OCI-LY1 (cell line): ENCODE measurements around the gene HEMGN.

Experiments used
- H2AFZ ChIP-seq: fragments of 200-600 bp; sonication (generic), shearing (Covaris generic); 2 replicates; pipeline ENCODE4 v1.6.0; 2014; ENCODE audit warnings: antibody characterized with exemption, mild to moderate bottlenecking, low read length
- H3F3A ChIP-seq: fragments of 200-600 bp; sonication (generic), shearing (Covaris generic); 2 replicates; pipeline ENCODE4 v1.6.0; 2014; ENCODE audit warnings: mild to moderate bottlenecking, antibody characterized with exemption, low read length, moderate library complexity; ENCODE audit not compliant: insufficient read depth
- H3K27ac ChIP-seq: fragments of 200-600 bp; sonication (generic); 2 replicates; pipeline ENCODE4 v1.5.1; 2014; ENCODE audit warnings: low read length, mixed run types, mild to moderate bottlenecking, low read depth; ENCODE audit not compliant: poor library complexity, severe bottlenecking
- H3K27me3 ChIP-seq: fragments of 200-600 bp; sonication (generic); 2 replicates; pipeline ENCODE4 v1.6.0; 2014; ENCODE audit warnings: antibody characterized with exemption, mild to moderate bottlenecking, low read length, moderate library complexity; ENCODE audit not compliant: insufficient read depth
- H3K36me3 ChIP-seq: fragments of 200-600 bp; sonication (generic); 2 replicates; pipeline ENCODE4 v1.6.1; 2014; ENCODE audit warnings: mild to moderate bottlenecking, antibody characterized with exemption, low read length, moderate library complexity, mixed read lengths; ENCODE audit not compliant: insufficient read depth
- H3K4me1 ChIP-seq: fragments of 200-600 bp; sonication (generic); 2 replicates; pipeline ENCODE4 v1.5.1; 2014; ENCODE audit warnings: mild to moderate bottlenecking, low read length, moderate library complexity; ENCODE audit not compliant: insufficient read depth, severe bottlenecking
- H3K4me2 ChIP-seq: fragments of 200-600 bp; sonication (generic), shearing (Covaris generic); 2 replicates; pipeline ENCODE4 v1.6.1; 2014; ENCODE audit warnings: low read length
- H3K4me3 ChIP-seq: fragments of 200-600 bp; sonication (generic); 2 replicates; pipeline ENCODE4 v1.5.1; 2014; ENCODE audit warnings: low read length, low read depth, mild to moderate bottlenecking, mixed read lengths; ENCODE audit not compliant: poor library complexity, severe bottlenecking
- H3K79me2 ChIP-seq: fragments of 200-600 bp; shearing (Covaris generic); 2 replicates; pipeline ENCODE4 v1.6.1; 2016; ENCODE audit warnings: mixed run types, low read length, mixed read lengths; ENCODE audit not compliant: insufficient read depth
- H3K9ac ChIP-seq: fragments of 200-600 bp; sonication (generic), shearing (Covaris generic); 2 replicates; pipeline ENCODE4 v1.6.1; 2014; ENCODE audit warnings: mild to moderate bottlenecking, low read length, mixed read lengths
- H3K9me2 ChIP-seq: fragments of 200-600 bp; sonication (generic), shearing (Covaris generic); 2 replicates; pipeline ENCODE4 v1.6.1; 2014; ENCODE audit warnings: low read depth, mild to moderate bottlenecking, low read length, mixed read lengths
- H3K9me3 ChIP-seq: fragments of 200-600 bp; shearing (Covaris generic); 2 replicates; pipeline ENCODE4 v1.6.1; 2014; ENCODE audit warnings: low read length, mixed read lengths
- H4K20me1 ChIP-seq: fragments of 200-600 bp; sonication (generic), shearing (Covaris generic); 2 replicates; pipeline ENCODE4 v1.6.0; 2016; ENCODE audit warnings: mild to moderate bottlenecking, low read length; ENCODE audit not compliant: insufficient read depth
- CTCF ChIP-seq: fragments of 200-600 bp; sonication (generic), shearing (Covaris generic); IDR thresholded peaks from 2 replicates; pipeline ENCODE4 v1.5.1; 2017; ENCODE audit warnings: mild to moderate bottlenecking, antibody characterized with exemption, low read length, moderate library complexity, mixed read lengths
- EZH2 ChIP-seq: fragments of 200-600 bp; sonication (generic), shearing (Covaris generic); IDR thresholded peaks from 2 replicates; pipeline ENCODE4 v1.8.0; 2017; ENCODE audit warnings: borderline replicate concordance, mixed run types, mild to moderate bottlenecking, antibody characterized with exemption, low read length, moderate library complexity, mixed read lengths

Gene HEMGN

GRCh38 chr9:97904725-97905124, 33.2 kb downstream of the HEMGN start:
- no peak for TF ChIP-seq EZH2
- TF ChIP-seq CTCF: no peak
- no peak overlapping the region for H3K4me3 ChIP-seq
- H3K4me1 ChIP-seq: peaks cover 13% of the 10 kb centered on the region
- H3K27me3 ChIP-seq: no peaks in the 10 kb centered on the region
- H3K36me3 ChIP-seq: peaks cover 23% of the 10 kb centered on the region; the same call in 1 of the 2 replicates
- H3K9me3 ChIP-seq: no peaks in the 10 kb centered on the region
- no peaks in the 10 kb centered on the region for H3K9me2 ChIP-seq
- no peaks in the 10 kb centered on the region for H4K20me1 ChIP-seq
- no peaks in the 10 kb centered on the region for H3K79me2 ChIP-seq
- no peak overlapping the region for H3K27ac ChIP-seq
- no peak overlapping the region for H3K9ac ChIP-seq
- H3F3A ChIP-seq: no peaks in the 10 kb centered on the region
- no peak overlapping the region for H3K4me2 ChIP-seq
- no peak overlapping the region for H2AFZ ChIP-seq

GRCh38 chr9:97903177-97903576, 34.8 kb downstream of the HEMGN start:
- Histone ChIP-seq H3K79me2 (no peaks in the 10 kb centered on the region), H2AFZ (no peak overlapping the region), H3K27me3 (no peaks in the 10 kb centered on the region), H3K4me1 (peaks cover 13% of the 10 kb centered on the region), H3K4me2 (no peak overlapping the region), H3K36me3 (peaks cover 17% of the 10 kb centered on the region; the same call in 1 of the 2 replicates), H3K27ac (no peak overlapping the region), H4K20me1 (no peaks in the 10 kb centered on the region), H3K9me2 (no peaks in the 10 kb centered on the region), H3K9me3 (no peaks in the 10 kb centered on the region), H3K4me3 (no peak overlapping the region), H3F3A (no peaks in the 10 kb centered on the region), H3K9ac (no peak overlapping the region)
- no peak for TF ChIP-seq EZH2
- no peak for TF ChIP-seq CTCF

GRCh38 chr9:97900738-97901565, 37.0 kb downstream of the HEMGN start:
- Histone ChIP-seq H3K4me3 (no peak overlapping the region), H3K27ac (no peak overlapping the region), H2AFZ (no peak overlapping the region), H3K9ac (no peak overlapping the region), H3K9me3 (no peaks in the 10 kb centered on the region), H3K4me2 (no peak overlapping the region), H4K20me1 (no peaks in the 10 kb centered on the region), H3K79me2 (no peaks in the 10 kb centered on the region), H3K27me3 (no peaks in the 10 kb centered on the region), H3F3A (no peaks in the 10 kb centered on the region), H3K36me3 (peaks cover 10% of the 10 kb centered on the region; the same call in 1 of the 2 replicates), H3K4me1 (no peaks in the 10 kb centered on the region), H3K9me2 (no peaks in the 10 kb centered on the region)
- TF ChIP-seq CTCF (peak; percentile 90), EZH2 (no peak)
